SU-DHL-6 (cell line): ENCODE data around the gene SGMS2.
"Not testable (repeated sequence)": the region's sequence is repeated elsewhere in the genome, so short reads cannot be mapped to it uniquely, and the experiment has no call there.

Experiments used
- H2AFZ ChIP-seq: fragments of 200-600 bp; sonication (generic); 2 replicates; pipeline ENCODE4 v1.6.1; 2014; ENCODE audit warnings: low read depth, mild to moderate bottlenecking, moderate library complexity, mixed read lengths, antibody characterized with exemption, low read length; ENCODE audit not compliant: severe bottlenecking
- H3F3A ChIP-seq: fragments of 200-600 bp; shearing (Covaris generic); 2 replicates; pipeline ENCODE4 v1.6.0; 2016; ENCODE audit warnings: antibody characterized with exemption, mild to moderate bottlenecking; ENCODE audit not compliant: insufficient read depth
- H3K27ac ChIP-seq: fragments of 200-600 bp; sonication (generic); 2 replicates; pipeline ENCODE4 v1.5.1; 2016; ENCODE audit warnings: low read depth, mild to moderate bottlenecking, low read length, moderate library complexity, mixed read lengths
- H3K27me3 ChIP-seq: fragments of 200-600 bp; sonication (generic), shearing (Covaris generic); 2 replicates; pipeline ENCODE4 v1.6.0; 2014; ENCODE audit warnings: mild to moderate bottlenecking, low read length
- H3K36me3 ChIP-seq: fragments of 200-600 bp; sonication (generic); 2 replicates; pipeline ENCODE4 v1.6.1; 2014; ENCODE audit warnings: mild to moderate bottlenecking, low read length, mixed read lengths
- H3K4me2 ChIP-seq: fragments of 300-600, 200-600 bp; shearing (Covaris generic), sonication (generic); 2 replicates; pipeline ENCODE4 v1.6.0; 2014; ENCODE audit warnings: low read length, low read depth, mild to moderate bottlenecking; ENCODE audit not compliant: poor library complexity, severe bottlenecking
- H3K4me3 ChIP-seq: fragments of 200-600 bp; sonication (generic); 2 replicates; pipeline ENCODE4 v1.5.1; 2014; ENCODE audit warnings: antibody characterized with exemption, low read length, mild to moderate bottlenecking, mixed read lengths; ENCODE audit not compliant: insufficient read depth, poor library complexity, severe bottlenecking
- H3K79me2 ChIP-seq: fragments of 200-600 bp; sonication (generic); 2 replicates; pipeline ENCODE4 v1.6.1; 2014; ENCODE audit warnings: mild to moderate bottlenecking, low read length, moderate library complexity; ENCODE audit not compliant: insufficient read depth
- H3K9ac ChIP-seq: fragments of 200-600 bp; sonication (generic); 2 replicates; pipeline ENCODE4 v1.7.0; 2014; ENCODE audit warnings: mild to moderate bottlenecking, low read length
- H3K9me2 ChIP-seq: fragments of 200-600 bp; sonication (generic); replicated peaks from 2 replicates; pipeline ENCODE4 v1.6.1; 2014; ENCODE audit warnings: low read length; ENCODE audit not compliant: insufficient read depth
- H3K9me3 ChIP-seq: fragments of 200-600 bp; sonication (generic); 2 replicates; pipeline ENCODE4 v1.6.1; 2014; ENCODE audit warnings: low read length, mixed read lengths; ENCODE audit not compliant: insufficient read depth
- H4K20me1 ChIP-seq: fragments of 200-600 bp; sonication (generic); 2 replicates; pipeline ENCODE4 v1.6.1; 2014; ENCODE audit warnings: low read depth, mild to moderate bottlenecking, antibody characterized with exemption, low read length, moderate library complexity, mixed read lengths
- EZH2phosphoT487 ChIP-seq: fragments of 200-600 bp; sonication (generic), shearing (Covaris generic); conservative IDR thresholded peaks from 2 replicates; pipeline ENCODE4 v1.6.1; 2018; ENCODE audit warnings: mild to moderate bottlenecking, antibody characterized with exemption, low read length, moderate library complexity, mixed read lengths
- TF ChIP-seq, protein P1 (sequence below): fragments of 200-600 bp; sonication (generic); IDR thresholded peaks from one replicate; pipeline ENCODE4 v1.5.1; 2017; ENCODE audit warnings: antibody characterized with exemption, mild to moderate bottlenecking, low read length, moderate library complexity; ENCODE audit not compliant: insufficient read depth, poor library complexity, severe bottlenecking

SGMS2 gene

GRCh38 chr4:107916623-107917022, 91.9 kb downstream of the SGMS2 start:
- Histone ChIP-seq H3K27ac (no peak overlapping the region), H3K9me3 (no peaks in the 10 kb centered on the region), H3K9ac (no peak overlapping the region), H3K4me3 (no peak overlapping the region), H3F3A (no peaks in the 10 kb centered on the region), H2AFZ (no peak overlapping the region), H3K36me3 (no peaks in the 10 kb centered on the region), H3K27me3 (no peaks in the 10 kb centered on the region), H3K9me2 (no peaks in the 10 kb centered on the region), H3K79me2 (no peaks in the 10 kb centered on the region), H4K20me1 (no peaks in the 10 kb centered on the region), H3K4me2 (no peak overlapping the region)
- TF ChIP-seq EZH2phosphoT487, result no peak
- TF ChIP-seq, protein P1, sequence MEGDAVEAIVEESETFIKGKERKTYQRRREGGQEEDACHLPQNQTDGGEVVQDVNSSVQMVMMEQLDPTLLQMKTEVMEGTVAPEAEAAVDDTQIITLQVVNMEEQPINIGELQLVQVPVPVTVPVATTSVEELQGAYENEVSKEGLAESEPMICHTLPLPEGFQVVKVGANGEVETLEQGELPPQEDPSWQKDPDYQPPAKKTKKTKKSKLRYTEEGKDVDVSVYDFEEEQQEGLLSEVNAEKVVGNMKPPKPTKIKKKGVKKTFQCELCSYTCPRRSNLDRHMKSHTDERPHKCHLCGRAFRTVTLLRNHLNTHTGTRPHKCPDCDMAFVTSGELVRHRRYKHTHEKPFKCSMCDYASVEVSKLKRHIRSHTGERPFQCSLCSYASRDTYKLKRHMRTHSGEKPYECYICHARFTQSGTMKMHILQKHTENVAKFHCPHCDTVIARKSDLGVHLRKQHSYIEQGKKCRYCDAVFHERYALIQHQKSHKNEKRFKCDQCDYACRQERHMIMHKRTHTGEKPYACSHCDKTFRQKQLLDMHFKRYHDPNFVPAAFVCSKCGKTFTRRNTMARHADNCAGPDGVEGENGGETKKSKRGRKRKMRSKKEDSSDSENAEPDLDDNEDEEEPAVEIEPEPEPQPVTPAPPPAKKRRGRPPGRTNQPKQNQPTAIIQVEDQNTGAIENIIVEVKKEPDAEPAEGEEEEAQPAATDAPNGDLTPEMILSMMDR, result no peak

DNA sequence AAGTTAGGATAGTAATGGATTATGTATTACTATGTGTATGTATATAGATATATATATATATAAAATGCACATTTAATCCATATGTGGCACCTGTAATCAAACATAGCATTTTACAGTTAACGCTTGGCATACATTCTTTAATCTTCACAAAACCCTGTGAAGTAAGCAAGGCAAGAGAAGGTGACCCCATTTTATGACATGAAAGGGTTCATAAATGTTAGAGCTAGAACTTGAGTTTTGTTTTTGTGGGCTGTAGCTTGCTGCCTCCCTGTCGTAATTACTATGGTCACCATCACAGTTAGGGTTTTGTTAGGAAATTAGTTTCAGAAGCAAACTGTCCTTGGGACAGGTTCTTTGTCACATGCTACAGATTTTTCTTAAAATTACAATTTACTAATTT, 92.8 kb downstream of the SGMS2 start:
- no peak overlapping the region for H3K4me2 ChIP-seq
- H3K4me3 ChIP-seq, result no peak overlapping the region
- H3K27me3 ChIP-seq, result no peaks in the 10 kb centered on the region
- H2AFZ ChIP-seq, result no peak overlapping the region
- H4K20me1 ChIP-seq, result no peaks in the 10 kb centered on the region
- no peak overlapping the region for H3K27ac ChIP-seq
- H3K79me2 ChIP-seq, result no peaks in the 10 kb centered on the region
- no peaks in the 10 kb centered on the region for H3K9me3 ChIP-seq
- H3K9ac ChIP-seq, result no peak overlapping the region
- H3K36me3 ChIP-seq, result no peaks in the 10 kb centered on the region
- H3K9me2 ChIP-seq, result no peaks in the 10 kb centered on the region
- no peaks in the 10 kb centered on the region for H3F3A ChIP-seq
- TF ChIP-seq EZH2phosphoT487, result no peak

GRCh38 chr4:107922486-107923473, 98.0 kb downstream of the SGMS2 start:
- H2AFZ ChIP-seq, result no peak overlapping the region
- H3F3A ChIP-seq, result no peaks in the 10 kb centered on the region
- no peak overlapping the region for H3K9ac ChIP-seq
- no peaks in the 10 kb centered on the region for H3K9me3 ChIP-seq
- no peaks in the 10 kb centered on the region for H3K36me3 ChIP-seq
- no peaks in the 10 kb centered on the region for H3K79me2 ChIP-seq
- H3K27ac ChIP-seq, result no peak overlapping the region
- no peaks in the 10 kb centered on the region for H3K9me2 ChIP-seq
- H3K4me2 ChIP-seq, result no peak overlapping the region
- H4K20me1 ChIP-seq, result no peaks in the 10 kb centered on the region
- TF ChIP-seq, protein P1, result no peak
- no peak for TF ChIP-seq EZH2phosphoT487
- no peaks in the 10 kb centered on the region for H3K27me3 ChIP-seq
- no peak overlapping the region for H3K4me3 ChIP-seq

DNA sequence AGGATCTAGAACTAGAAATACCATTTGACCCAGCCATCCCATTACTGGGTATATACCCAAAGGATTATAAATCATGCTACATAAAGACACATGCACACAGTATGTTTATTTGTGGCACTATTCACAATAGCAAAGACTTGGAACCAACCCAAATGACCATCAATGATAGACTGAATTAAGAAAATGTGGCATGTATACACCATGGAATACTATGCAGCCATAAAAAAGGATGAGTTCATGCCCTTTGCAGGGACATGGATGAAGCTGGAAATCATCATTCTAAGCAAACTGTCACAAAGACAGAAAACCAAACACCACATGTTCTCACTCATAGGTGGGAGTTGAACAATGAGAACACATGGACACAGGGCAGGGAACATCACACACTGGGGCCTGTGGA, 101.0 kb downstream of the SGMS2 start:
- not testable (repeated sequence) for H3K9ac ChIP-seq, H3K4me3 ChIP-seq, H3K36me3 ChIP-seq, H4K20me1 ChIP-seq, H3K9me2 ChIP-seq, H3K79me2 ChIP-seq, H3K4me2 ChIP-seq, H2AFZ ChIP-seq, H3F3A ChIP-seq, H3K27me3 ChIP-seq, H3K27ac ChIP-seq, H3K9me3 ChIP-seq

DNA sequence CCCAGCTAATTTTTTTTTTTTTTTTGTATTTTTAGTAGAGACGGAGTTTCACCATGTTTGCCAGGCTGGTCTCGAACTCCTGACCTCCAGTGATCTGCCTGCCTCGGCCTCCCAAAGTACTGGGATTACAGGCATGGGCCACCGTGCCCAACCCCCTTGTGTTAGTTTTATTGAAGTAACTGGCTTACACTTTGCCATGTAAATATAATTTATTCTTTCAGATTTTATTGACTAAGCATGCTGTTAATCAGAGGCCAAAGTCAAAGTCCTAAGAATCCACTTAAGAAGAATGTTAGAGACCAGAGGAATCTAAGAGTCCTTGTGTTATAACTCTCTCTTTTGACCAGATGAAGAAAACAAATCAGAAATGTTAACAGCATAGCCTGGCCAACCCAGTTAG, 102.1 kb downstream of the SGMS2 start:
- not testable (repeated sequence) for H3K9me3 ChIP-seq, H3K27ac ChIP-seq, H3K9me2 ChIP-seq, H3K36me3 ChIP-seq, H2AFZ ChIP-seq, H3K27me3 ChIP-seq, H3F3A ChIP-seq, H3K79me2 ChIP-seq, H3K9ac ChIP-seq, H3K4me2 ChIP-seq, H3K4me3 ChIP-seq, H4K20me1 ChIP-seq
